Colonic mucosa (tissue), 4 donors: ENCODE measurements around the gene PTGER3. TPM values are rescaled to one million over a fixed set of nuclear protein-coding genes. Genes with fewer than 3 reads are reported as not detected.

ENCODE experiments used
- DNase-seq: peaks from one replicate; pipeline ENCODE4 v3.0.0-alpha.2; 2020
- H3K27ac ChIP-seq: fragments of 200-600 bp; one replicate; pipeline ENCODE4 v1.8.0; 2021
- H3K27me3 ChIP-seq: fragments of 200-600 bp; one replicate; pipeline ENCODE4 v1.8.0; 2021
- H3K36me3 ChIP-seq: fragments of 200-600 bp; one replicate; pipeline ENCODE4 v1.8.0; 2021
- H3K4me1 ChIP-seq: fragments of 200-600 bp; one replicate; pipeline ENCODE4 v1.8.0; 2021; ENCODE audit warnings: mild to moderate bottlenecking
- H3K4me3 ChIP-seq: fragments of 200-600 bp; one replicate; pipeline ENCODE4 v1.8.0; 2021
- H3K9ac ChIP-seq, 2 donors: one replicate each; pipeline ENCODE4 v1.7.0; 2013; ENCODE audit warnings: control low read depth in 2 of 2, low read depth in 2 of 2, low read length in 2 of 2
- H3K9me3 ChIP-seq: fragments of 200-600 bp; one replicate; pipeline ENCODE4 v1.8.0; 2021
- intact Hi-C: fragments of 100-400 bp; cut with DNase I; formaldehyde crosslinking; loops from one replicate; pipeline ENCODE4 v1.14.1; 2022
- total RNA-seq, 2 donors: library from RNA; stranded (reverse); fragmentation: NEBNext Ultra II Directional in 1 of 2; extraction: Animal tissue kit (Norgen Biotek cat#: 25700) in 1 of 2; gene quantifications; one replicate each; pipeline ENCODE4 v1.2.1, GENCODE V29; 2021
- TF ChIP-seq, protein P1 (sequence below): fragments of 200-600 bp; IDR thresholded peaks from one replicate; pipeline ENCODE4 v1.8.0; 2022; ENCODE audit warnings: antibody characterized with exemption, mild to moderate bottlenecking
- donor health status: healthy.
- donor health status: DM: no; HTN: no; CAD: no.
- donor health status: DM: no; HTN: no; CAD: no.

PTGER3 gene
- total RNA-seq, 2 donors from 2014 or later = 1.2 to 3.7 TPM

DNA sequence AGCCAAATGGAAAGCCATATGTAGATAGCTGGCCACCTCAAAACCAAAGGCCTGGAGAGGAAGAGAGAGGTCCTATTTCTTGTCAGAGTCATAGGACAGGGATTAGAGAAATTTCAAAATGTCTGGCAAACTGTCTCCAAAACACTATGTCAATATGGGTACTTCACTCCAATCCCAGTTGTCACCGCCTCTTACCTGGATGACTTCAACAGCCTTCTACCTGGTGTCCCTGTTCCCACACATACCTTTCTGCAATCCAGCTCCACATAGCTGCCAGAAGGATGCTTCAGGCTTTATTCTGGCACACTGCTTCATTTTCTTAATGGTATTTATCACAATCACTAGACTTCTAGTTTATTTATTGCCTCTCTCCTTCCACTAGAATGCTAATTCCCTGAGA is 14.5 kb downstream of the PTGER3 start:
- H3K27me3 ChIP-seq = no peaks in the 10 kb centered on the region
- intact Hi-C loops = no loop called here

DNA sequence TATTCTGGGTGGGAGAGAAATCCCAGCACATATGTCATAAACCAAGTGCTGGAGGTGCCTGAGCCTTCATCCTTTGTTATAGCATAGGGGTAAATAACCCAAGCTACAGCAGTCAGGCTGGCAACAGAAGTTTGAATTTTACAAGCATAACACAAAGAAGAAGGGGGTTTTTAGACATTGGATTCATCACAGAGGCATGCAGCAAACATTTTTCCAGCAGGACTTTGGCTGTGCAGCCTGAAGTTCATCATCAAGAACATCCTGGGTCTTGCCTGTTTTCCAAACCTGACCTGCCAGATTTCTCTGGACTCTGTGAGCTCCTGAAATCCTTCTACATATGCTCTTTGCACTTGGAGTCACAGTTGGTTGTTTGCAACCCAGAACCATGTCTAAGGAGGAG is 16.2 kb downstream of the PTGER3 start:
- Histone ChIP-seq H3K27ac (no peak overlapping the region), H3K4me1 (no peaks in the 10 kb centered on the region), H3K9me3 (no peaks in the 10 kb centered on the region), H3K36me3 (no peaks in the 10 kb centered on the region), H3K27me3 (no peaks in the 10 kb centered on the region), H3K9ac (no peak overlapping the region), H3K4me3 (no peak overlapping the region)
- intact Hi-C loops = no loop called here
- TF ChIP-seq, protein P1, sequence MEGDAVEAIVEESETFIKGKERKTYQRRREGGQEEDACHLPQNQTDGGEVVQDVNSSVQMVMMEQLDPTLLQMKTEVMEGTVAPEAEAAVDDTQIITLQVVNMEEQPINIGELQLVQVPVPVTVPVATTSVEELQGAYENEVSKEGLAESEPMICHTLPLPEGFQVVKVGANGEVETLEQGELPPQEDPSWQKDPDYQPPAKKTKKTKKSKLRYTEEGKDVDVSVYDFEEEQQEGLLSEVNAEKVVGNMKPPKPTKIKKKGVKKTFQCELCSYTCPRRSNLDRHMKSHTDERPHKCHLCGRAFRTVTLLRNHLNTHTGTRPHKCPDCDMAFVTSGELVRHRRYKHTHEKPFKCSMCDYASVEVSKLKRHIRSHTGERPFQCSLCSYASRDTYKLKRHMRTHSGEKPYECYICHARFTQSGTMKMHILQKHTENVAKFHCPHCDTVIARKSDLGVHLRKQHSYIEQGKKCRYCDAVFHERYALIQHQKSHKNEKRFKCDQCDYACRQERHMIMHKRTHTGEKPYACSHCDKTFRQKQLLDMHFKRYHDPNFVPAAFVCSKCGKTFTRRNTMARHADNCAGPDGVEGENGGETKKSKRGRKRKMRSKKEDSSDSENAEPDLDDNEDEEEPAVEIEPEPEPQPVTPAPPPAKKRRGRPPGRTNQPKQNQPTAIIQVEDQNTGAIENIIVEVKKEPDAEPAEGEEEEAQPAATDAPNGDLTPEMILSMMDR = no peak
- DNase-seq = no peak

More for the DNA sequence above, 14.5 kb downstream of the PTGER3 start:
- Histone ChIP-seq H3K4me3 (no peak overlapping the region), H3K9me3 (no peaks in the 10 kb centered on the region), H3K27ac (no peak overlapping the region), H3K9ac (no peak overlapping the region), H3K4me1 (no peaks in the 10 kb centered on the region), H3K36me3 (no peaks in the 10 kb centered on the region)
- TF ChIP-seq, protein P1 = no peak
- no peak for DNase-seq

DNA sequence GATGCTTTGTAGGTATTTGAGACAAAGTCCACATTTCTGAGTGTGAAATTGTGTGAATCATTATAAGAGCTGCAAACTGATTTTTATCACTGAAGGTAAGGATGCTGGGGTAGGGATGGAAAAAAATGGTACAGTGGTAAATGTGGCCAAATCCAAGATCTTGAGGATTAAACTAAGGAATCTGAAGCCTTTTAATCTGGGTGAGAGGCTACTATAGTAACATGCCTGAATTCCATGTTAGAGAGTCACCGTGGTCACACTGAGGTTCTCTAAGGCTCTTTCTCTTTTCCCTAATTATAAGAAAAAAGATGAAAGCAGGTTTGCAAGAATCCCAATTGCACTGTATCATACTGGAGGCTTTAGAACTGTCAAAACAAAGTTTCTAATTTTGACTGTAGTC is 17.6 kb downstream of the PTGER3 start:
- no peak overlapping the region for H3K27ac ChIP-seq
- H3K36me3 ChIP-seq = no peaks in the 10 kb centered on the region
- intact Hi-C loops = no loop called here
- H3K4me1 ChIP-seq = no peaks in the 10 kb centered on the region
- no peak for DNase-seq
- TF ChIP-seq, protein P1 = no peak
- H3K9ac ChIP-seq = no peak overlapping the region
- H3K27me3 ChIP-seq = no peaks in the 10 kb centered on the region
- no peaks in the 10 kb centered on the region for H3K9me3 ChIP-seq
- H3K4me3 ChIP-seq = no peak overlapping the region

DNA sequence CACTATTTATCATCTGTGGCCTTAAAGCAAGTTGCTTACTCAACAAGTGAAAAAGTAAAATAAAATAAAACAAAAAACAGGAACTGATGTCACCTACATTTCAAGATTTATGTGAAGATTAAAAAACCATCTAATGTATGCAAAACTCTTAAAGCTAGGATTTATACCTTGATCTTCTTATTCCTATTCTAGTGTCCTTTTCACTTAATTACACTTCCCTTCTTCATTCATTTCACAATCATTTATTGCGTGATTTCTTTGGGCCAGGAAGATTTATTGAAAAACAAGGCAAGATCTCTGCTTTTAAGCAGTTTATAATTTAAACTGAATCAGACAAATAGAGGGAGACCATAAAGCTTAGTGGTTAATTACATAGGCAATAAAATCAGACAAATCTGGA is 18.6 kb downstream of the PTGER3 start:
- no peaks in the 10 kb centered on the region for H3K4me1 ChIP-seq
- DNase-seq = no peak
- no peaks in the 10 kb centered on the region for H3K27me3 ChIP-seq
- no peak overlapping the region for H3K9ac ChIP-seq
- intact Hi-C loops = no loop called here
- no peaks in the 10 kb centered on the region for H3K36me3 ChIP-seq
- no peaks in the 10 kb centered on the region for H3K9me3 ChIP-seq
- no peak overlapping the region for H3K4me3 ChIP-seq
- no peak overlapping the region for H3K27ac ChIP-seq
- TF ChIP-seq, protein P1 = no peak

DNA sequence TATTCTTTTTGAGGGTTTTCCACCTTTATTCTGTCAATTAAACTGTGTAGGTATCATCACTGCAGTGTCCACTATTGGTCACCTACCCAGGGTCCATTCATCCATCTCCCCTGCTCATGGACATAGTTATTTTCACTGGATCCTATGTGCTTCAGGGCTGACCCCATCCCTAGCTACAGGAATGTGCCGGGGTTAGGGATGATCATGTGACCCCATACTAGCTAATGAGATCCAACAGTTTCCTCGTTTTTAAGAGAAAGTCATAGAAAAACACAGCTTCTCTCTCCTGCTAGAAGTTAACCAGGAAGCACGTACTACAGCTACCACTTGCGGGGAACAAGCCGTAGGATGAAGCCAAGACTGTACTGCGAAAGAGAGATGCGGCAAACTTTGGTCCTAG is 19.6 kb downstream of the PTGER3 start:
- Histone ChIP-seq H3K4me1 (no peaks in the 10 kb centered on the region), H3K36me3 (no peaks in the 10 kb centered on the region), H3K9ac (no peak overlapping the region), H3K27ac (no peak overlapping the region), H3K9me3 (no peaks in the 10 kb centered on the region), H3K27me3 (no peaks in the 10 kb centered on the region), H3K4me3 (no peak overlapping the region)
- TF ChIP-seq, protein P1 = no peak
- intact Hi-C loops = no loop called here
- no peak for DNase-seq

DNA sequence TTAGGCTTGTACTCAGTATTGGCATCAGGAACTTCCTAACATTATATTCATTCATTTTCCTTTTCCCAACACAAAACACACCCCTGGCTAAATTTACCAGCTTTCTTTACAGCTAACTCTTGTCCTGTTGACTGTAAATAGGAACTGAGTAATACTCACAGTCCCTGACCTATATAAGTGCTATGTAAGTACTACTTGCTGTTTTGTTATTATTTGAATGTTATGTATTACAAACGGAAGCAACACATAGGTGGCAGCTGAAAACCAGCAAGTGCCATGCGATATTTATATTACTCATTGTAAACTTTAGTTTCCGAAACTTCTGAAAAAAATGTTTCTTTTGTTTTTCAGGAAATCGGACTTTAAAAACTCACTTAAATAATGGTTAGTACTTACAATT is 21.5 kb downstream of the PTGER3 start:
- no peaks in the 10 kb centered on the region for H3K4me1 ChIP-seq
- no peak overlapping the region for H3K4me3 ChIP-seq
- no peaks in the 10 kb centered on the region for H3K36me3 ChIP-seq
- no peak overlapping the region for H3K9ac ChIP-seq
- H3K27ac ChIP-seq = no peak overlapping the region
- intact Hi-C loops = no loop called here
- no peaks in the 10 kb centered on the region for H3K27me3 ChIP-seq
- H3K9me3 ChIP-seq = no peaks in the 10 kb centered on the region
- TF ChIP-seq, protein P1 = no peak
- no peak for DNase-seq
